SK-N-MC (cell line): ENCODE results near the gene KCNMA1.

Experiments used
- DNase-seq: peaks from one replicate; pipeline ENCODE4 v3.0.0-alpha.2; 2011; ENCODE audit warnings: low read depth, low spot score
- H3K27ac ChIP-seq: fragments of 200-600 bp; sonication (generic); 2 replicates; pipeline ENCODE4 v1.5.1; 2016; ENCODE audit warnings: mixed run types
- H3K36me3 ChIP-seq: fragments of 200-600 bp; sonication (generic); 2 replicates; pipeline ENCODE4 v1.6.1; 2017; ENCODE audit warnings: antibody characterized with exemption, low read length, mixed read lengths; ENCODE audit not compliant: insufficient read depth
- H3K4me3 ChIP-seq: fragments of 200-600 bp; sonication (generic); 2 replicates; pipeline ENCODE4 v1.5.1; 2016
- H3K9ac ChIP-seq: fragments of 200-600 bp; sonication (generic); 2 replicates; pipeline ENCODE4 v1.8.0; 2017; ENCODE audit warnings: mixed run types, mixed read lengths; ENCODE audit not compliant: insufficient read length
- H3K9me3 ChIP-seq: fragments of 200-600 bp; sonication (generic); 2 replicates; pipeline ENCODE4 v1.6.1; 2017; ENCODE audit warnings: low read depth, mild to moderate bottlenecking, antibody characterized with exemption, low read length, moderate library complexity, mixed read lengths
- EZH2 ChIP-seq: fragments of 200-600 bp; sonication (generic); IDR thresholded peaks from one replicate; pipeline ENCODE4 v1.6.1; 2017; ENCODE audit warnings: antibody characterized with exemption
- FOXP2 ChIP-seq: optimal IDR thresholded peaks from 2 replicates; pipeline ENCODE3; 2011; ENCODE audit warnings: mild to moderate bottlenecking, moderate library complexity; ENCODE audit not compliant: insufficient read depth; ENCODE audit errors: extremely low read length, control extremely low read depth
- POLR2AphosphoS5 ChIP-seq: IDR thresholded peaks from 2 replicates; pipeline ENCODE4 v1.6.1; 2012; ENCODE audit warnings: mild to moderate bottlenecking, low read depth, low read length, borderline replicate concordance

KCNMA1 gene

GRCh38 chr10:77640167-77640566 lies 2.6 kb upstream of the KCNMA1 start:
- TF ChIP-seq FOXP2 (no peak), POLR2AphosphoS5 (no peak), EZH2 (no peak)
- no peak overlapping the region for H3K9ac ChIP-seq
- DNase-seq, result no peak
- H3K27ac ChIP-seq, result no peak overlapping the region
- H3K36me3 ChIP-seq, result no peaks in the 10 kb centered on the region
- H3K9me3 ChIP-seq, result no peaks in the 10 kb centered on the region
- no peak overlapping the region for H3K4me3 ChIP-seq

GRCh38 chr10:77639756-77640155 lies 2.1 kb upstream of the KCNMA1 start:
- DNase-seq, result no peak
- TF ChIP-seq EZH2 (no peak), POLR2AphosphoS5 (no peak), FOXP2 (no peak)
- H3K4me3 ChIP-seq, result no peak overlapping the region
- H3K27ac ChIP-seq, result no peak overlapping the region
- H3K9me3 ChIP-seq, result no peaks in the 10 kb centered on the region
- H3K36me3 ChIP-seq, result no peaks in the 10 kb centered on the region
- H3K9ac ChIP-seq, result no peak overlapping the region

- no peak for TF ChIP-seq EZH2
- TF ChIP-seq POLR2AphosphoS5, result no peak
- no peak for TF ChIP-seq FOXP2
- H3K9ac ChIP-seq, result no peak overlapping the region
- no peak for DNase-seq
- H3K4me3 ChIP-seq, result no peak overlapping the region
- no peaks in the 10 kb centered on the region for H3K36me3 ChIP-seq
- H3K27ac ChIP-seq, result no peak overlapping the region
- H3K9me3 ChIP-seq, result no peaks in the 10 kb centered on the region
Observed at GRCh38 chr10:77638321-77639101, 903 bp upstream of the KCNMA1 start.

- no peak for TF ChIP-seq EZH2
- TF ChIP-seq POLR2AphosphoS5, result no peak
- TF ChIP-seq FOXP2, result no peak
- Histone ChIP-seq H3K9ac (no peak overlapping the region), H3K36me3 (no peaks in the 10 kb centered on the region), H3K4me3 (peak overlapping the region; percentile 47; the same call in 1 of the 2 replicates), H3K27ac (no peak overlapping the region), H3K9me3 (no peaks in the 10 kb centered on the region)
- no peak for DNase-seq
Observed at GRCh38 chr10:77636967-77637531, 559 bp downstream of the KCNMA1 start.

- H3K4me3 ChIP-seq, result no peak overlapping the region
- no peaks in the 10 kb centered on the region for H3K36me3 ChIP-seq
- no peak overlapping the region for H3K9ac ChIP-seq
- DNase-seq, result no peak
- TF ChIP-seq EZH2 (no peak), POLR2AphosphoS5 (no peak), FOXP2 (no peak)
- H3K9me3 ChIP-seq, result no peaks in the 10 kb centered on the region
- no peak overlapping the region for H3K27ac ChIP-seq
Observed at GRCh38 chr10:77636282-77636966, 1.2 kb downstream of the KCNMA1 start.

- no peak overlapping the region for H3K4me3 ChIP-seq
- no peak overlapping the region for H3K27ac ChIP-seq
- H3K36me3 ChIP-seq, result no peaks in the 10 kb centered on the region
- no peak overlapping the region for H3K9ac ChIP-seq
- no peak for TF ChIP-seq FOXP2
- no peak for TF ChIP-seq POLR2AphosphoS5
- no peak for TF ChIP-seq EZH2
- DNase-seq, result no peak
- no peaks in the 10 kb centered on the region for H3K9me3 ChIP-seq
Observed at GRCh38 chr10:77635402-77636227, 2.0 kb downstream of the KCNMA1 start.

- no peaks in the 10 kb centered on the region for H3K36me3 ChIP-seq
- no peak for DNase-seq
- no peak overlapping the region for H3K4me3 ChIP-seq
- TF ChIP-seq POLR2AphosphoS5 (no peak), FOXP2 (no peak), EZH2 (no peak)
- no peaks in the 10 kb centered on the region for H3K9me3 ChIP-seq
- H3K27ac ChIP-seq, result no peak overlapping the region
- H3K9ac ChIP-seq, result no peak overlapping the region
Observed at GRCh38 chr10:77634939-77635338, 2.7 kb downstream of the KCNMA1 start.

- DNase-seq, result no peak
- Histone ChIP-seq H3K4me3 (no peak overlapping the region), H3K36me3 (no peaks in the 10 kb centered on the region), H3K9ac (no peak overlapping the region), H3K9me3 (no peaks in the 10 kb centered on the region), H3K27ac (no peak overlapping the region)
- TF ChIP-seq POLR2AphosphoS5 (no peak), EZH2 (no peak), FOXP2 (no peak)
Observed at GRCh38 chr10:77633376-77633775, 4.2 kb downstream of the KCNMA1 start.
